A549 treated with AZD9567 at 1 μM for 4 hours (cell line): Measurements from ENCODE around the gene REEP5. TPM values are rescaled to one million over a fixed set of nuclear protein-coding genes. Genes with fewer than 3 reads are reported as not detected.

ENCODE experiments used
- total RNA-seq: library from RNA; stranded (reverse); fragments of 200-300 nt; extraction: Qiagen RNA extraction; gene quantifications from 5 replicates; pipeline ENCODE4 v1.2.3, GENCODE V29; 2022; ENCODE audit not compliant: insufficient read depth

Gene REEP5
- 112 to 155 TPM (median 144 TPM) in 5 replicates for total RNA-seq

DNA sequence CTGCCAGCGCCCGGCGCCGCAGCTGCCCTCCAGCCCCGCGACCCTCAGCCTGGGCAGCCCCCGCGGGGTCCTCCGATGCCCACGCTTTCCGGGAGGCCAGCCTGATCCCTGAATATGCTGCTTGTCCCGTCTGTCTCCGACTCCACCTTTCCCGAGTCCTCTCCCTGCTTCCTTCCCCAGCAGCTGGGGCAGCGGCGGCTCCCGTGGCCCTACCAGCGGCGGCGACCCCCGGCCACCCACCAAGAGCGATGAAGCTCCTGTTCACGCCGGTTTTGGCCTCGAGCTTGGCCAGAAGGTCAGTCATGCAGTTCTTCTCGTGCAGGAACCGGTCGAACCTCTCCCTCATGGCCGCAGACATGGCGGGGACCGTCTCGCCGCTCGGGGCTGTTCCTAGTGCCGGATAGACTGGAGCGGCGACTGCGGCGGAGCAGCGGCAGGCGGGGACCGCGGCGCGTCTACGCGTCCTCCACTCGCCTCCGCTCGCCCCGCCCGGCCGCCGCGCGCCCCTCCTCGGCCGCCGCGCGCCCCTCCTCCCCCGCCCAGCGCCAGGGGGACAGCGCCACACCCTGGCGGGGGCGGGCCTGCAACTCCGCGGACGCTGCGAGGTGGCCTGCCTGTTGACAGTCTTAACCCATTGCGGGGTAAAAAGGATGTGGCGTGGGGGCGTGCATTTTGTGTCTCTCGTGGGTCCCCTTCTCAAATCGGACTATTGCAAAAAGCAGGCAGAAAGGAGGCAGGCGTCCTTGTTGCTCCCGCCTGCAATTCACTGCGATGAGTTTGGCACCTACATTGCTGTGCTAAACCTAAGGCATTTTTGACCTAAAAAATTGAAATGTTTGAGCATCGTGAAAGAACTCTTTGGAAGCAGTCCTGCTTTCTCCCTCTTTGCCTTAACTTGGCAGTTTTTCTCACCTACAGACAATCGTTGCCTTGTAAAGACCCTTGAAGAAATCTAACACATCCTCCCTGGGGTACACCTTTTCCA lies at the start of gene REEP5:
REEP5 (minus strand) TSS at position 395 of the 985 bp plus-strand sequence; CDS start at position 358, 37 bp downstream.

GRCh38 chr5:112860929-112861637 lies 60.9 kb downstream of the REEP5 start, which contains the start of gene SRP19:
Gene SRP19 (plus strand): TSS chr5:112861287. CDS start chr5:112861377, 90 bp downstream.

Other genes with a start within 250 kb of the REEP5 start
- 6.5 to 12.6 TPM (median 9.8 TPM) in 5 replicates for gene APC, start 184.3 kb downstream of the REEP5 start, total RNA-seq
- gene SRP19, start 60.9 kb downstream of the REEP5 start, total RNA-seq: 52.2 to 77.7 TPM (median 77.4 TPM) in 5 replicates
- 7.6 to 11.7 TPM (median 10.3 TPM) in 5 replicates for gene DCP2, start 54.6 kb upstream of the REEP5 start, total RNA-seq